Heart left ventricle (tissue), 16 donors: ENCODE measurements around the gene WDR75. TPM values are rescaled to one million over a fixed set of nuclear protein-coding genes. Genes with fewer than 3 reads are reported as not detected.
A peak's percentile ranks its signal among the peaks of the same experiment; 100 is the strongest.

Source experiments
- ATAC-seq, 4 donors: fragments of 200-7000 bp; cut with Tn5 transposase; one replicate each; pipeline ENCODE4 v1.9.1; 2020 to 2022; ENCODE audit warnings: moderate library complexity in 4 of 4, mild to moderate bottlenecking in 3 of 4, moderate number of reproducible peaks in 1 of 4
- DNase-seq, 5 donors: peaks; one replicate each; pipeline ENCODE4 v3.0.0-alpha.2; 2020
- H3K27ac ChIP-seq, 12 donors: fragments of 200-600 bp; sonication (generic) in 4 of 12; one replicate each; pipeline versions ENCODE4 v1.5.0 to v1.8.0; 2016 to 2022; ENCODE audit warnings: mild to moderate bottlenecking in 2 of 12
- H3K27me3 ChIP-seq, 9 donors: fragments of 200-600 bp; sonication (generic) in 2 of 9; one replicate each; pipeline versions ENCODE4 v1.5.1 to v1.8.0; 2016 to 2022; ENCODE audit warnings: mild to moderate bottlenecking in 3 of 9
- H3K36me3 ChIP-seq, 9 donors: fragments of 200-600 bp; sonication (generic) in 2 of 9; one replicate each; pipeline versions ENCODE4 v1.5.0 to v1.8.0; 2018 to 2022; ENCODE audit warnings: mild to moderate bottlenecking in 2 of 9
- H3K4me1 ChIP-seq, 12 donors: fragments of 200-600 bp; sonication (generic) in 4 of 12; one replicate each; pipeline versions ENCODE4 v1.5.0 to v1.8.0; 2016 to 2022; ENCODE audit warnings: mild to moderate bottlenecking in 3 of 12
- H3K4me3 ChIP-seq, 12 donors: fragments of 200-600 bp; sonication (generic) in 4 of 12; one replicate each; pipeline versions ENCODE4 v1.5.0 to v1.8.0; 2017 to 2022; ENCODE audit warnings: mild to moderate bottlenecking in 9 of 12, moderate library complexity in 4 of 12
- H3K9me3 ChIP-seq, 12 donors: fragments of 200-600 bp; sonication (generic) in 4 of 12; one replicate each; pipeline versions ENCODE4 v1.5.0 to v1.8.0; 2016 to 2022; ENCODE audit warnings: mild to moderate bottlenecking in 1 of 12
- POLR2A ChIP-seq, 2 donors: fragments of 450-650 bp; IDR thresholded peaks; one replicate each; pipeline ENCODE4 v1.6.1; 2017; ENCODE audit warnings: antibody characterized with exemption in 2 of 2, mild to moderate bottlenecking in 2 of 2, moderate library complexity in 2 of 2
- WGBS, 4 donors: extraction: QIAGEN DNeasy Blood & Tissue Kit in 2 of 4; methylation state at CpG; one replicate each; pipeline versions ENCODE4 v1.1.5 to v1.1.7; 2013 to 2018; 5-methylcytosine and 5-hydroxymethylcytosine counted together
- intact Hi-C, 10 donors: fragments of 100-400 bp; cut with DNase I; formaldehyde crosslinking; loops; one replicate each; pipeline versions ENCODE4 v1.11.1 to v1.14.2; 2022
- polyA plus RNA-seq, 2 donors: library from polyadenylated mRNA; stranded (reverse); fragments of 200-250 nt; gene quantifications; one replicate each; pipeline ENCODE4 v1.2.3, GENCODE V29; 2013
- total RNA-seq, 9 donors: library from RNA; depleted of rRNA in 2 of 9; stranded (reverse); fragments of >200 nt in 2 of 9; fragmentation: NEBNext Ultra II Directional in 3 of 9; extraction: Animal tissue kit (Norgen Biotek cat#: 25700) in 3 of 9; gene quantifications; one replicate each; pipeline versions ENCODE4 v1.1.0 to v1.2.4, GENCODE V29; 2016 to 2023
- TF ChIP-seq, protein P1 (sequence below), 12 donors: fragments of 200-600 bp; sonication (generic) in 4 of 12; IDR thresholded peaks; one replicate each; pipeline versions ENCODE4 v1.5.0 to v1.8.0; 2018 to 2022; ENCODE audit warnings: antibody characterized with exemption in 12 of 12, mild to moderate bottlenecking in 5 of 12
- donor health status: ischemic (EF 13 %, LVEDD 7.1; RV severe dilation, severe dysfunction).
- donor health status: healthy with polysubstance abuse.
- donor health status: DM: no; HTN: yes; CAD: no.
- donor health status: DM: no; HTN: no; CAD: no.
- donor health status: ischemic (EF 25% LVEDD 6.9; RV normal size, moderate dysfunction).
- donor health status: ischemic (EF 25% LVEDD 5.7; RV mildly dilated, moderate dysfunction).
- donor health status: healthy.
- donor health status: DM: yes; HTN: yes; CAD: no.
- donor health status: ischemic (EF 35%, LVEDD 5.7; RV mildly dilated, moderate dysfunction).
- donor health status: nonischemic (EF 11% LVEDD 7.7; RV severe dilation, severe dysfunction).
- donor health status: DM: yes; HTN: yes; CAD: no.
- donor health status: PGD.
- donor health status: ischemic (EF 29% LVEDD 5.4; RV normal size, mild dysfunction).
- donor health status: nonischemic (EF 23%, LVEDD 6.1; RV moderate dilation, normal function).

The WDR75 gene
- total and polyA plus RNA-seq, 11 donors: 10.6 to 22.0 (median 14.9) TPM

DNA sequence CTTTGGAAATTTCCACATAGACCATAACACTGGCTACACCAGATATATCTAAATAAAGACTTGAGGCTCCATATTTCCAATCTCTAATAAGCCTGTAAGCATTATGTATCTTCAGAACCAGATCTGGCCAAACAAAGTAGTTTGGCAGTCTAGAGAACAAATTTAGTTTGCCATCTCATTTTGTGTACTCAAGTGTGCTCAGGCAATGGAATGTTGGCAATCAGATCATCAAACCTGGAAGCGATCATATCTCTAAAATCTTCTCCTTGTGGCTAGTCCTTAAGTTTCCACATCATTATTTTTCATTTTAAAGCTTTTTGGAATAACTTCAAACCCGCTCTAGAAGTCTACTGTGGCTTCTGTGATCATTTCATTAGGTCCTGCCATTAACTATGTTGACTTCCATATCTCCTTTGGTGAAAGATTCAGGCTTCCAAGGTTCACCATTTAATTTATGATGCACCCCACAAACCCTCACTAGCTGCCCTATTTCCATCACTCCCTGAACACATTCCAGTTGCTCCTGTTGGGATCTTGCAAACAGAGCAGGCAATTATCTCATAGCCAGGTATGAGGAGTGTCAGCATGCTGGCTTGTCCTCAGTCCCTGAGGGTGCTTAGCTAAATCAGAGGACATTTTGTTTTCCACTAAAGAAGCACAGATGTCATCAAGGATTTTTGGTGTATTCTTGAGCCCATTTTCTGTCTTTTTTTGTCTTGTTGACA, 46.2 kb downstream of the WDR75 start:
- intact Hi-C loops: no loop called here
- DNase-seq: no peak
- Histone ChIP-seq H3K27ac (no peak overlapping the region), H3K4me3 (no peak overlapping the region), H3K27me3 (no peaks in the 10 kb centered on the region), H3K36me3 (no peaks in the 10 kb centered on the region), H3K9me3 (no peaks in the 10 kb centered on the region), H3K4me1 (peaks cover 0 to 16% (median 0%) of the 10 kb centered on the region in 12 donors)
- no peak for TF ChIP-seq POLR2A (IDR thresholded peaks at IDR 0.05)
- ATAC-seq: no peak
- 92 to 98% (median 96%) methylated on average over 2 of the region's 2 CpGs for WGBS, 4 donors

DNA sequence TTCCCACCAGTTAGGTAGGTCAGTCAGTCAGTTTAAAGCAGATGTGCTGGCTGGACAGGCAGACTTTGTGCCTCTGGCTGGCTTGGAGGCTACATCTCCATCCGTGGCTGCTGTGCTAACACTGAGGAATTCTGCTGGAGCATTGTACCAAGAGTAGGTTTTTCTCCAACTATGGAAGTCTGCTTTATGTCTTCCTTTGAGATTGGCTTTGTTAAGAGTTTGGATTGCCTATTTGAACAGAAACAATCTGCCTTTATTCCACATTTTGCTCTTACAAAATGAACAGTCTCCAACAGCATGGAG, 46.7 kb downstream of the WDR75 start:
- Histone ChIP-seq H3K27me3 (no peaks in the 10 kb centered on the region), H3K36me3 (no peaks in the 10 kb centered on the region), H3K9me3 (no peaks in the 10 kb centered on the region), H3K4me1 (peaks cover 0 to 16% (median 0%) of the 10 kb centered on the region in 12 donors), H3K27ac (no peak overlapping the region), H3K4me3 (no peak overlapping the region)
- DNase-seq (no peak), ATAC-seq (no peak)
- no peak for TF ChIP-seq POLR2A (IDR thresholded peaks at IDR 0.05)
- TF ChIP-seq, protein P1, sequence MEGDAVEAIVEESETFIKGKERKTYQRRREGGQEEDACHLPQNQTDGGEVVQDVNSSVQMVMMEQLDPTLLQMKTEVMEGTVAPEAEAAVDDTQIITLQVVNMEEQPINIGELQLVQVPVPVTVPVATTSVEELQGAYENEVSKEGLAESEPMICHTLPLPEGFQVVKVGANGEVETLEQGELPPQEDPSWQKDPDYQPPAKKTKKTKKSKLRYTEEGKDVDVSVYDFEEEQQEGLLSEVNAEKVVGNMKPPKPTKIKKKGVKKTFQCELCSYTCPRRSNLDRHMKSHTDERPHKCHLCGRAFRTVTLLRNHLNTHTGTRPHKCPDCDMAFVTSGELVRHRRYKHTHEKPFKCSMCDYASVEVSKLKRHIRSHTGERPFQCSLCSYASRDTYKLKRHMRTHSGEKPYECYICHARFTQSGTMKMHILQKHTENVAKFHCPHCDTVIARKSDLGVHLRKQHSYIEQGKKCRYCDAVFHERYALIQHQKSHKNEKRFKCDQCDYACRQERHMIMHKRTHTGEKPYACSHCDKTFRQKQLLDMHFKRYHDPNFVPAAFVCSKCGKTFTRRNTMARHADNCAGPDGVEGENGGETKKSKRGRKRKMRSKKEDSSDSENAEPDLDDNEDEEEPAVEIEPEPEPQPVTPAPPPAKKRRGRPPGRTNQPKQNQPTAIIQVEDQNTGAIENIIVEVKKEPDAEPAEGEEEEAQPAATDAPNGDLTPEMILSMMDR (IDR thresholded peaks at IDR 0.05): no peak
- intact Hi-C loops: no loop called here
- 23 to 53% (median 43%) methylated on average over 1 of the region's 1 CpG for WGBS, 4 donors

DNA sequence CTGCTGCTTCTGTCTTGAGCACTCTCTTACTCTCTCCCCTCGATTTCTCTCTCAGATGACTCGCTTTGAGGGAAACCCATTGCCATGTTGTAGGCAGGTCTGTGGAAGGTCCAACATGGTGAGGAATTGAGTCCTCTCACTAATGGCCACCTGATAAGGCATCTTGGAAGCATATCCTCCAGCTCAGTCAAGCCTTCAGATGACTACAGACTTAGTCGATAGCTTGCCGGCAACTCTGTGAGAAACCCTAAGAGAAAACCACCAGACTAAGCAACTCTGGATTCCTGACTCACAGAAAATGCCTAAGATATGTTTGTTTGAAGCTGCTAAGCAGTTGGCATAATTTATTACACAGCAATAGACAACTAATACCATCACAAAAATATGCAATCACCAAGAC, 51.2 kb downstream of the WDR75 start:
- ATAC-seq (no peak), DNase-seq (no peak)
- Histone ChIP-seq H3K4me1 (no peaks in the 10 kb centered on the region), H3K9me3 (peaks cover 0 to 5% (median 0%) of the 10 kb centered on the region in 12 donors), H3K4me3 (no peak overlapping the region), H3K27ac (no peak overlapping the region), H3K27me3 (no peaks in the 10 kb centered on the region), H3K36me3 (no peaks in the 10 kb centered on the region)
- 95 to 100% (median 97%) methylated on average over 4 of the region's 4 CpGs for WGBS, 4 donors
- intact Hi-C loops: loop anchor here in 1 of 10 donors (10.0 kb wide), 1 partner anchor 142 kb away; no protein-coding TSS in a partner anchor
- TF ChIP-seq POLR2A (IDR thresholded peaks at IDR 0.05): no peak
- TF ChIP-seq, protein P1 (IDR thresholded peaks at IDR 0.05): no peak

DNA sequence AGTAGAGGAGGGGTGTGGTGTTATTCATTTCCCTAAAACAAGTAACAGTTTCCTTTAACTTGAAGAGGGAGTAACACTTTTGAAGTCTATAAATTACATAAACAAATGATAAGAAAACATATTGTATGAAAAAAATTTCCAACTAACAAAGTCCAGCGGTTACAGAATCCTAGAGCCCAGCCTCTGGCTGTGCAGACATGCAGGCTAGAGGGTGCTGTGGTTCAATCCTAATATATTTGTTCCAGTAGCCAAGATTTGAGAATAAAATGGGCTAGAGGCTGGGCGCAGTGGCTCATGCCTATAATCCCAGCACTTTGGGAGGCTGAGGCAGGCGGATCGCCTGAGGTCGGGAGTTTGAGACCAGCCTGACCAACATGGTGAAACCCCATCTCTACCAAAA, 56.9 kb downstream of the WDR75 start:
- no peaks in the 10 kb centered on the region for H3K27me3 ChIP-seq
- peaks cover 0 to 5% (median 0%) of the 10 kb centered on the region in 12 donors for H3K9me3 ChIP-seq
- 78 to 88% (median 81%) methylated on average over 5 of the region's 5 CpGs for WGBS, 4 donors
- H3K4me1 ChIP-seq: peaks cover 0 to 6% (median 0%) of the 10 kb centered on the region in 12 donors
- DNase-seq (peak in 1 of 5 donors; percentile 32), ATAC-seq (peak in 1 of 4 donors; percentile 37)
- intact Hi-C loops: loop anchor here in 1 of 10 donors (10.0 kb wide), 1 partner anchor 137 kb away; no protein-coding TSS in a partner anchor
- H3K36me3 ChIP-seq: no peaks in the 10 kb centered on the region
- TF ChIP-seq, protein P1 (IDR thresholded peaks at IDR 0.05): peak in 8 of 12 donors; percentile 18 to 52 (median 27)
- no peak for TF ChIP-seq POLR2A (IDR thresholded peaks at IDR 0.05)
- no peak overlapping the region for H3K27ac ChIP-seq
- no peak overlapping the region for H3K4me3 ChIP-seq
